22Rv1 (cell line): ENCODE data around the gene PAK6.

Source experiments
- ZFX ChIP-seq: fragments of 450-650 bp; IDR thresholded peaks from 2 replicates; pipeline ENCODE4 v1.6.1; 2017; ENCODE audit warnings: antibody characterized with exemption, borderline replicate concordance
- TF ChIP-seq, protein P1 (sequence below): fragments of 450-650 bp; IDR thresholded peaks from 2 replicates; pipeline ENCODE4 v1.5.1; 2017; ENCODE audit warnings: mild to moderate bottlenecking

DNA sequence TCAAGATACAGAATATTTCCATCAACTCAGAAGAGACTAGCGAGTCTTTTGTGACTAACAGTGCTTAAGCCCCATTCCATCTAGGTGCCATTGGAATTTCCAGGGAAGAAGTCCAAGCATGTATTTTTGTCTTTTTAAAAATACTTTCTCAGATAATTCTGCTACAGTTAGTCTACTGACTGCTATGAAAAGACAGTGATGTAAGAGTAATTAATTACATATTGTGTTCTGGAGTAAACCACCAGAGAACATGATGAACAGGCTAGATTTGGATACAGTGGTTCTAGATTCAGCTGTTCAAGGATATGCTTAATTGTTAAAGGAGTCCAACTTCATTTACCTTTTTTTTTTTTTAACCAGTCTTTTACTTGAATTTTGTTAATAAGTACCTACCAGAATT is 34.8 kb upstream of the PAK6 start:
- TF ChIP-seq, protein P1, sequence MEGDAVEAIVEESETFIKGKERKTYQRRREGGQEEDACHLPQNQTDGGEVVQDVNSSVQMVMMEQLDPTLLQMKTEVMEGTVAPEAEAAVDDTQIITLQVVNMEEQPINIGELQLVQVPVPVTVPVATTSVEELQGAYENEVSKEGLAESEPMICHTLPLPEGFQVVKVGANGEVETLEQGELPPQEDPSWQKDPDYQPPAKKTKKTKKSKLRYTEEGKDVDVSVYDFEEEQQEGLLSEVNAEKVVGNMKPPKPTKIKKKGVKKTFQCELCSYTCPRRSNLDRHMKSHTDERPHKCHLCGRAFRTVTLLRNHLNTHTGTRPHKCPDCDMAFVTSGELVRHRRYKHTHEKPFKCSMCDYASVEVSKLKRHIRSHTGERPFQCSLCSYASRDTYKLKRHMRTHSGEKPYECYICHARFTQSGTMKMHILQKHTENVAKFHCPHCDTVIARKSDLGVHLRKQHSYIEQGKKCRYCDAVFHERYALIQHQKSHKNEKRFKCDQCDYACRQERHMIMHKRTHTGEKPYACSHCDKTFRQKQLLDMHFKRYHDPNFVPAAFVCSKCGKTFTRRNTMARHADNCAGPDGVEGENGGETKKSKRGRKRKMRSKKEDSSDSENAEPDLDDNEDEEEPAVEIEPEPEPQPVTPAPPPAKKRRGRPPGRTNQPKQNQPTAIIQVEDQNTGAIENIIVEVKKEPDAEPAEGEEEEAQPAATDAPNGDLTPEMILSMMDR: no peak
- TF ChIP-seq ZFX: no peak
